LNCaP clone FGC (cell line): Measurements from ENCODE around the gene RET.

Experiments used
- DNase-seq: peaks from one replicate; pipeline ENCODE4 v3.0.0-alpha.2; 2011; ENCODE audit warnings: low read depth
- H3K4me3 ChIP-seq: 2 replicates; pipeline ENCODE4 v1.5.1; 2011; ENCODE audit warnings: mild to moderate bottlenecking, low read depth, low read length, control low read depth
- TF ChIP-seq, protein P1 (sequence below): IDR thresholded peaks from 2 replicates; pipeline ENCODE4 v1.5.1; 2012; ENCODE audit warnings: mild to moderate bottlenecking; ENCODE audit not compliant: control insufficient read depth, insufficient read depth; ENCODE audit errors: extremely low read depth

Gene RET

DNA sequence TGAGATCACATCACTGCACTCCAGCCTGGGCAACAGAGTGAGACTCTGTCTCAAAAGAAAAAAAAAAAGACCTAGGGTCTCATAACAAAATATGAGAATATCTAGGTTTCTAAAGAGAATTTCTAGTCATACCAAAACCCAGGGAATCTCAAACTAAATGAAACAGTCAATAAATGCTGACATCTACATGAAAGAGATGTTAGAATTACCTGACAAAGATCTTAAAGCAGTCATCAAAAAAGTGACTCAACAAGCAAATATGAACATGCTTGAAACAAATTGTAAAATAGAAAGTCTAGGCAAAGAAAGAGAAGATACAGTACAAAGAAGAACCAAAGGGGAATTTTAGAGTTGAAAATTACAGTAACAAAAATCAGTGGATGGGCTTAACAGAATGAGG is 26.9 kb upstream of the RET start:
- no peak overlapping the region for H3K4me3 ChIP-seq
- DNase-seq: no peak
- TF ChIP-seq, protein P1, sequence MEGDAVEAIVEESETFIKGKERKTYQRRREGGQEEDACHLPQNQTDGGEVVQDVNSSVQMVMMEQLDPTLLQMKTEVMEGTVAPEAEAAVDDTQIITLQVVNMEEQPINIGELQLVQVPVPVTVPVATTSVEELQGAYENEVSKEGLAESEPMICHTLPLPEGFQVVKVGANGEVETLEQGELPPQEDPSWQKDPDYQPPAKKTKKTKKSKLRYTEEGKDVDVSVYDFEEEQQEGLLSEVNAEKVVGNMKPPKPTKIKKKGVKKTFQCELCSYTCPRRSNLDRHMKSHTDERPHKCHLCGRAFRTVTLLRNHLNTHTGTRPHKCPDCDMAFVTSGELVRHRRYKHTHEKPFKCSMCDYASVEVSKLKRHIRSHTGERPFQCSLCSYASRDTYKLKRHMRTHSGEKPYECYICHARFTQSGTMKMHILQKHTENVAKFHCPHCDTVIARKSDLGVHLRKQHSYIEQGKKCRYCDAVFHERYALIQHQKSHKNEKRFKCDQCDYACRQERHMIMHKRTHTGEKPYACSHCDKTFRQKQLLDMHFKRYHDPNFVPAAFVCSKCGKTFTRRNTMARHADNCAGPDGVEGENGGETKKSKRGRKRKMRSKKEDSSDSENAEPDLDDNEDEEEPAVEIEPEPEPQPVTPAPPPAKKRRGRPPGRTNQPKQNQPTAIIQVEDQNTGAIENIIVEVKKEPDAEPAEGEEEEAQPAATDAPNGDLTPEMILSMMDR: no peak

DNA sequence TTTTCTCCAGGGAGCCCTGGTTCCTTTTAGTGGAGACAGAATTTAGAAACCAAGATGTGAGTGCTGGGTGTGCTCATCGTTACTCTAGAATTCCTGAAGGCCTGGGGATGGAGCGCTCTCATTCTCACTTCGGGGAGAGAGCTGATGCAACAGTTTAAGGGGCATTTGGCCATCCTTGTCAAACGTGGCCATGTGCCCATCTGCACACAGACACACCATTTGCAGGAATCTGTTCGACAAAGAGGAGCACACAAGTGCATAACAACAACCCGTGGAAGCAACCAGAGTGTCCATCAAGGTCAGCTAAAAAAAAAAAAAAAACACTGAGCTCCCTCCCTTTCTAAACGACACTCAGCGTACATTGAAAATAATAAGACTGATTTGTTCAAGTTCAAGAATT is 23.0 kb upstream of the RET start:
- TF ChIP-seq, protein P1: no peak
- DNase-seq: no peak
- H3K4me3 ChIP-seq: no peak overlapping the region

DNA sequence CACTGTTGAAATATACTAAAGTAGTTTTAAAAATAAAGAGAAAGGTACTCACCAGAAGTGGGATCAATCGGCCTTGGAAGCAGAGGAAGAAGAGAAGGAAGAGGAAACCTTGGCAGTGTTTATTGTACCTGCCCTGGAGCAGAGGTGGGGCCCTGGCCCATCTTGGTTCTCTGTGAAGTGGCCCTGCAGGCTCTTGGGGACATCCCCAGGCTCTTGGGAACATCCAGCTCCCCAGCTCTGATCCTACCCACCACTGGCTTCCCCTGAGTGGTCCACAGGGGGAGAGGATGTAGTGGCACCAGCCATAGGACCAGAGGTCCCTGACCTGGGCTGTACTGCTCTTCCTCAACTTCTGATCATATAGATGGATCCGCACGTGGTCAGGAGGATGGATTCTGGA is 22.3 kb upstream of the RET start:
- no peak overlapping the region for H3K4me3 ChIP-seq
- DNase-seq: no peak
- TF ChIP-seq, protein P1: no peak

DNA sequence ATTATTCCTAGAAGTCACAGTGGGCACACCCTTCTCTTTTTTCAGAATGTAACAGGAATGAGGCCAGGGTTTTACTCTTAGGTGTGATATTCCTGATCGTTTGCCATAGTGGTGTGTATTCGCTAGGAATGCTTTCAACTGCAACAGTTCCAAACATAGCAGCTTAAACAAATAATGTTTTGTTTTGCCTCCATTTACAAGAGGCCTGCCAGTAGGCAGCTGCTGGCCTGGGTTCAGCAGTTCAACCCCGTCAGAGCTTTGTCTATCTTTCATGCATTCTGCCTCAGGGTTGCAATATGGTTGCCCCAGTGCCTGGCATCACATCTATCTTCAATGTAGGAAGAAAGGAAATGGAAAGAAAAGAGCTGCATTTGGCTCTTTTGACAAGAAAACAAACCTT is 21.7 kb upstream of the RET start:
- DNase-seq: peak; percentile 26
- no peak overlapping the region for H3K4me3 ChIP-seq
- TF ChIP-seq, protein P1: no peak

DNA sequence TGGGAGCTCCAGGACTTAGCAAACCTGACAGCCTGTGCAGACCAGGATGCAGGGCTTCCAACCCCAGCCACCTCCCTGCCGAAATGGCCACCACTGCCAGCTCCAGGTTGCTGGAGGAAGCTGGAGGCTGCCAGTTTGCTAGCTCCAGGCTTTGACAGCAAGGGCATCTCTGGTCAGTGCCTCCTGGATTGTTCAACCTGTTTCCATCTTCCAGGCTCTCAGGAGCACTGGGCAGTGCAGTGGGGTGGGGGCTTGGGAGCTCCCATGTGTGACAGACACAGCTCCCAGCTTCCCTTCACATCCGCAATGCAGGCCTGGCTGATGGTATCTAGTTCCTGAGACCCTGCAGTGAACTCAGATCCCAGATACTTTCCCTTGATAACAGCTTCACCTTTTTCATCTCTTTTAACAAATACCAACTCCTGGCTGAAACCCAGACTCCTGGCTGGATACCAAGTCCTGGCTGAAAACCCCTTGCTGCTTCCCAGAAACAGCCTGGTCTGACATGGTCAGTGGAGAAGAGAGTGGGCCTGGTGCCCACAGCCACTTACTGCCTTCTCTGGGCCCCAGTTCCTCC is 20.8 kb upstream of the RET start:
- no peak overlapping the region for H3K4me3 ChIP-seq
- DNase-seq: no peak
- TF ChIP-seq, protein P1: no peak

DNA sequence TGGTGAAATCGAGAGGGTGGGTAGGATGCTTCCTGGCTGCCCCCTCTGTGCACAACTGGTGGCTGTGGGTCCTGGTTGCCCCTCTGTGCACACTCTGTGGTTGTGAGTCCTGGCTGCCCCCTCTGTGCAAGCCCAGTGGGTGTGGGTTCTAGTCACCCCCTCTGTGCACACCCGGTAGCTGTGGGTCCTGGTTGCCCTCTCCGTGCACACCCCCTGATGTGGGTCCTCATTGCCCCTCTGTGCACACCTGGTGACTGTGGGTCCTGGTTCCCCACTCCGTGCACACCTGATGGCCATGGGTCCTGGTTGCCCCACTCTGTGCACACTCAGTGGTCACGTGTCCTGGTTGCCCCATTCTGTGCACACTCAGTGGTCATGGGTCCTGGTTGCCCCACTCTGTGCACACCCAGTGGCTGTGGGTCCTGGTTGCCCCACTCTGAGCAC is 20.3 kb upstream of the RET start:
- TF ChIP-seq, protein P1: no peak
- no peak overlapping the region for H3K4me3 ChIP-seq
- no peak for DNase-seq

DNA sequence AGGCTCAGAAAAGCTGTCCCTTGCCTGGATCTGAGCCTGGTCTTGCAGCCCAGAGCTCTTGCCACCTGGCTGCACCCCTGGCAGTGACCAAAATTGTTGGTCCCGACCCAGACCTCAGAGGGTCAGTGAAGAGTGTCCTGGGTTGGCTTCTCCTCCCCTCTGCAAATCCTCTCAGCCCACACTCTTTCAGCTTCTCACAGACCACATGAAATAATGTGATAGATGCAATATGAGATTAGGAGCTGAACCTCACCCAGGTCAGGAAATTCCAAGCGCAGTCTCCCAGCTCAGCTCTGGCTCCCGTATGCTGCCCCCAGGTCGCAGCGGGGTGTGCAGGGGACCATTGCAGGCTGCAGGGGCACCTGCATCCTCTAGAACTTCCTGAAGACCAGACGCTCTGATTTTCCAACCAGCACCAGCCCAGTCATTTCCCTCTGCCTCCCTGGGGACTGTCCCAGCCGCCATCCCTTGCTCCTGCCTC is 19.6 kb upstream of the RET start:
- H3K4me3 ChIP-seq: no peak overlapping the region

More for the DNA sequence above, 19.6 kb upstream of the RET start:
- TF ChIP-seq, protein P1: no peak
- DNase-seq: no peak
